HG02938 (cell line): ENCODE data around the gene GSG1L.

Experiments
- ATAC-seq: cut with Tn5 transposase; IDR thresholded peaks from one replicate; pipeline ENCODE4 v1.9.1; 2021; ENCODE audit warnings: mild to moderate bottlenecking, moderate library complexity; ENCODE audit not compliant: unreplicated experiment

Gene GSG1L

DNA sequence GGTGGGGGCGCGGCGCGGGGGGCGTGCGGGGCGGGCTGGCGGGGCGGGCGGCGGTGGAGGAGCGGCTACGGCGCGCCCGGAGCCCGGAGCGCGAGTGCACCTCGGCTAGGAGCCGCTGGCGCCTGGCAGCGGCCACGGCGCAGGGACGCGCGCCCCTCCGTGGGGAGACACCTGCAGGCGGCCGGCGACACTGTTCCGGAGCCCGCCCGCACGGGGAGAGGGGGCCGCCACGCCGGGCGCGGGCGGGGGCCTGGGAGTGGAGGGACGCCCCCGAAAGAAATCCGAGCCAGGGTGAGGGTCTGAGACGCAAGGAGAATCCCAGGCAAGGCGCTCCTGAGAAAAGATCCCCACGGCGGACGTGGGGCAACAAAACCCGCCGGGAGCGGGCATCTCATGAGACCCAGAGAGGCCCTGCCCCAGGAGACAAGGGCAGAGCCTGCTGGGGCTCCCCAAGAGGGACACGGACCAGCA lies at the start of gene GSG1L:
Gene GSG1L, minus strand, starts transcription at position 124 of the 471 bp plus-strand sequence. CDS start 290 bp downstream, outside the sequence.
- no peak for ATAC-seq

- no peak for ATAC-seq
Measured at GRCh38 chr16:28112908-28113307, 49.4 kb upstream of the GSG1L start.

GRCh38 chr16:28110977-28111376 lies 47.5 kb upstream of the GSG1L start:
- ATAC-seq, result no peak

DNA sequence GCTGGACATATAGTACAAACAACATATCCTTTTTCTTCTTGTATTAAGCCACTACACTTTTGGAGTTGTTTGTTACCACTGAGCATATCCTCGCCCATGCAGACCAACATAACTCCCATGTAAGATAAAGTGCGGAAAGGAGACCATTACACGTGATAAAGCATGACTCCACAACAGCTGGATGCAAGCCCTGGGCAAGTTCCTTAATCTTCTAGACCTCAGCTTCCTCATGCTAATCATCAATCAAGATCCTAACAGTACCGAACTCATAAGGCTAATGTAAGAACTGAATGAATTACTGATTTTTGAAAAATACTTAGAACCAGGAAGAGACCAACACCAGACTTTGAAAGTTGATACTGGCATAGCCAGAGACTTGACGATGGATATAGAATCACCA lies 47.0 kb upstream of the GSG1L start:
- no peak for ATAC-seq

DNA sequence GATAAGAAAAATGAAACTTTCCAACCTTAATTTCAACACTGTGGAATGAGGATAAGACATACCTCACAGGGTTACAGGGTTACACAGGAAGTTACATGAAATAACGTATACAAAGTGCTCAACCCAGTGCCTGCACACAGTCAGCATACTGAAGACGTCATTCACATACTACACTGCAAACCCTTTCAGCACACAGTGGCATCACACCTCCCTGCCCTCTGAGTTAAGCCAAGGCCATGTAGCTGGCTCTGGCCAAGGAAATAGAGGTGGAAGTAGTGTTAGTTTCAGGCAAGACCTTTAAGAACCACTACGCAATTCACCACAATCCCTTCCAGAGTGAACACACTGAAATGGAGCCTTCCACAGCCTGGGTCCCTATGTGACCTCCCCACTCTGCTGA lies 46.6 kb upstream of the GSG1L start:
- ATAC-seq, result no peak

- ATAC-seq, result no peak
Measured at GRCh38 chr16:28108590-28109247, 45.2 kb upstream of the GSG1L start.

DNA sequence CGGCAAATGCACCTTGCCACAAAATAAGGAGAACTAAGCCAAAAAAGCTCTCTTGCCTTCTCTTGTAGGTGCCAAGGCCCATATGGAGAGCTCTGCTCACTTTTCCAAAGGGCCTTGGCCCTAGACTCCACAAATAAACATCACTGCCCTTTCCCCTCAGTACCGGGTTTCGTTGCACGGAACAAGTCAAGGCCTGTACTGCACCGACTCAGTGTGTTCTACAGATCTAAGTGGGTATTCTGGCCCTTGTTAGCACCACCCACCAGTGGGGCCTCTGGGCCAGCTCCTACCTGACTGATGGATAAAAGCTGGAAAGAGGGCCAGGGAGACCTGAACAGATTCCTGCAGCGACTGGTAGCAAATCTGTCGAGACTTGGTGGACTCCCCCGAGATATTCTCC lies 43.7 kb upstream of the GSG1L start:
- ATAC-seq, result no peak

GRCh38 chr16:28106467-28107215 lies 43.1 kb upstream of the GSG1L start:
- no peak for ATAC-seq

DNA sequence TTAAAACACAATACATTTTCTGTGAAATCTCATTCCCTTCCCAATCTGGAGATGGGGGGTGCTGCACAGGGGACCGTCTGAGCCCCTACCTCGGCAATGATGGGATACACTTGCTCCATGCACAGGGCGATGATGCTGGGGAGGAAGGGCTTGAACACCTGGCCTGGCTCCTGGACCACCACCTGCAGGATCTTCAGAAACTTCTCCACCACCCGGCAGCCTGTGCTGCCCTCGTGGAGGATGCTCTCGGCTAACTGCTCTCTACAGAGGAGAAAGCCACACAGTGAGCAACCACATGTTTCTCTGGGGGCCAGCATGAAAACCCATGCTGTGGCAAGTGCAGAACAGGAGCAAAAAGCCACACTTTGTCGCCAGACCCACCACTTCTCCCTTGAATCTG lies 42.4 kb upstream of the GSG1L start:
- no peak for ATAC-seq

- no peak for ATAC-seq
Measured at GRCh38 chr16:28105297-28105696, 41.8 kb upstream of the GSG1L start.

DNA sequence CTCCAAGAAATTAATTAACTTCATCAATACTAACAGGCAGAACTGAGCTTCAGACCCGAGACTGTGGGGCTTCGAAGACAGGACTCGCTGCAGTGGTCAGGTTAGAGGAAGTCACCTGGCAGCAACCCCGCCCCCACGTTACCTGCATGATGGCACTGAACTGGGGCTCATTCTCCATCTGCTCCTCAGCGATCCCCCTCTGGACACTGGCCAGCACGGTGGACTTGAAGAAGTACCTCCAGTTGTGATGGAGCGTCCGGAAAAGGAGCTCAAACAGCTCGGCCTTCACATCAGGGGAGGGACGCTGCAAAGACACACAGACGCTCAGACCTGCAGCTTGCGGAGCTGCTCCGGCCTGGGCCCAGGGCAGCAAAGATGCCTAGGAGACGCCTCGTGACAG lies 40.9 kb upstream of the GSG1L start:
- ATAC-seq, result no peak

DNA sequence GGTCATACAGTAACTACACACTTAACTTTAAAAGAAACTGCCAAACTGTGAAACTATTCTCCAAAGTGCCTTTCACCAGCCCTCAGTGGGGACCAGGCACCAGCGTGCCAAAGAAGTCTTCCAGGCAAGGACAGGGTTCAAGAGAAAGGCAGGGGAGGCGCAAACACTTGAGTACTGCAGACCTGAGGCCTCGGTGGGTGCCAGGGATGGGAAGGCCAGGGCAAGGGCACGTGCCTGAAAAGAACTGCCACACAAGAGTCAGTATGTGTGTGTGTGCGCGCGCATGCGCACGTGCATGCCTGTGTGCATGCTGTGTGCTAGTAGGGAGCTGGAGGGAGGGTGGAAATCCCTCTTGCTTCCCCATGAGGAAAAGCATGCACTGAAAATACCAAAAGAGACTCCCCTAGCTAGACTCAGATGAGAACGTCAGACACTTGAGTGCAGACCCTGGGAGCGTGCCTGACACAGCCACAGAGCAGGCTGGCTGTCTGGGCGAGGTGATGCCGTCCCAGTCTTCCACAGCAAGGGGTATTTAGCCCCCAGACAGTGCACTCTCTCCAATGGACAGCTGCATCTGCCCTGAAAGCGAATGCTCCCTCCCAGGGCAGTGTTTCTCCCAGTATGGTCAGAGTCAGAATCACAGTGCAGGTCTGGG lies 40.1 kb upstream of the GSG1L start:
- ATAC-seq, result no peak

DNA sequence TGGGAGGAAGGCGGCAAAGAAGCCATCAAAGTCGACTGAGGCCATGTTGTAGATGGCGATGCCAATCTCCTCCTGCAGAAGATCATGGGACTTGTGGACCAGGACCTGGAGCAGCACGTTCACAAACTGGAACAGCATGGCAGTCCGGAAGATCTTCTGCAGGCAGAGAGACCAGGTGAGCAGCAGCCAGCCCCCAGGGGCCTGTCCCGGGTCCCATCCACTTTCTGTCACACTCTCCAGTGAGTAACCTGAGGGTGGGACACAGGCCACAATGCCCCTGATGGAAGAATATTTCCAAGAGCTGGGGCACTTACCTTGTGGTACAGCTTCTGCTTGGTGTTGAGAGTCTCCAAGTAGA lies 38.0 kb upstream of the GSG1L start:
- ATAC-seq, result no peak

- no peak for ATAC-seq
Measured at GRCh38 chr16:28100810-28101532, 37.5 kb upstream of the GSG1L start.

- ATAC-seq, result no peak
Measured at GRCh38 chr16:28098959-28099945, 35.7 kb upstream of the GSG1L start.

- ATAC-seq, result no peak
Measured at GRCh38 chr16:28098171-28098958, 34.9 kb upstream of the GSG1L start.

DNA sequence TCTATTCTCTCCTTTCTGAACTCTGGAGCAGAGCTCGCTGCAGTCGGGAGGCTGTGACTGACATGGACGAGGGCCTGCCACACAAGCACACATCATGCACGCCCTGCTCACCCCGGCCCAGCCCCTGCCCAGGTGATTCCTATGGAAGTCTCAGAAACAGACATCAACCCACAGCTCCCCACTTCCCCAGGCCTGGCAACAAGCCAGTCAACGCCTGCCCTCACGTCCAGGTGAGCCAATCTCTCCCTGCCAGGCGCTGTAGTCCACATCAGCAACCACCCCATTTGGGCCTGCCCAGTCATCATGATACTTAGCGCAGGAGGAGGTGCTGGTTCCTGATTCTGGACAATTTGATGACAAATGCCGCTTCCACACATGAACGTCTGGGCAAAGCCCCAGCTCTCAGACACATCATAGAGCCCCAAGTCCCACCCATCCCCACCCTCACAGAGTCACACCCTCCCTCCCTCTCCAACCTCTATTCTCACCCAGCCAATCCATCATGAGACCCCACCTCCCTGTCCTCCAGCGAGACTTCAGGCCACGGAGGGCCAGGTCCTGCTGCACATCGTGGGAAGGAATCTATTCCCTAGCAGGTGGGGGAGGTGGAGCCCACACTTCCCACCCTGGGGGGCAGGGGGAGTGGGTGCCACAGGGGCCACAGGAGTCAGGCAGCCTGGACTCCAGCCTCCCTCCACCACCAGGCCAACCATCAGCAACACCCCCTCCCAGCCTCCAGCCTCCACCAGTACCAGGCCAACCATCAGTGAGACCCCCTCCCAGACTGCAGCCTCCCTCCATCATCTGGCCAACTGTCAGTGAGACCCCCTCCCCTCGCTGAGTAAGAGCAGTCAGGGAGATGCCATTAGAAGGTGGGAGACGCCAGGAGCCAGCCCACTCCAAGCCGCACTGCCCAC lies 33.7 kb upstream of the GSG1L start:
- no peak for ATAC-seq

- no peak for ATAC-seq
Measured at GRCh38 chr16:28093385-28093725, 29.8 kb upstream of the GSG1L start.
